Uterus (tissue), 4 donors: ENCODE data around the gene KRT85. TPM values are rescaled to one million over a fixed set of nuclear protein-coding genes. Genes with fewer than 3 reads are reported as not detected.

ENCODE experiments used
- DNase-seq, 2 donors: peaks; one replicate each; pipeline ENCODE4 v3.0.0-alpha.2; 2019 to 2020
- H3K27ac ChIP-seq, 2 donors: fragments of 200-600 bp; sonication (generic); 1 replicate in 1 of 2; 2 replicates in 1 of 2; pipeline ENCODE4 v1.5.1; 2016 to 2018
- H3K27me3 ChIP-seq, 2 donors: fragments of 200-600 bp; sonication (generic); one replicate each; pipeline ENCODE4 v1.5.1; 2018 to 2019; ENCODE audit warnings: control low read depth in 1 of 2
- H3K36me3 ChIP-seq, 2 donors: fragments of 200-600 bp; sonication (generic); one replicate each; pipeline ENCODE4 v1.5.1; 2019; ENCODE audit warnings: control low read depth in 1 of 2
- H3K4me1 ChIP-seq, 2 donors: fragments of 200-600 bp; sonication (generic); one replicate each; pipeline ENCODE4 v1.5.1; 2018 to 2019; ENCODE audit warnings: control low read depth in 1 of 2
- H3K4me3 ChIP-seq, 2 donors: fragments of 200-600 bp; sonication (generic); 1 replicate in 1 of 2; 2 replicates in 1 of 2; pipeline ENCODE4 v1.5.1; 2018 to 2019; ENCODE audit warnings: mild to moderate bottlenecking in 1 of 2
- H3K9me3 ChIP-seq, 2 donors: fragments of 200-600 bp; sonication (generic); one replicate each; pipeline ENCODE4 v1.5.1; 2019; ENCODE audit warnings: control low read depth in 1 of 2
- POLR2A ChIP-seq, 2 donors: fragments of 450-650 bp; IDR thresholded peaks; one replicate each; pipeline ENCODE4 v1.6.1; 2016; ENCODE audit warnings: antibody characterized with exemption in 2 of 2, mild to moderate bottlenecking in 1 of 2, moderate library complexity in 1 of 2
- intact Hi-C: fragments of 100-400 bp; cut with DNase I; formaldehyde crosslinking; loops from one replicate; pipeline ENCODE4 v1.15.1; 2023; ENCODE audit warnings: low total_unique reads
- total RNA-seq, 4 donors: library from RNA; depleted of rRNA in 3 of 4; stranded (reverse); fragments of >200 nt in 3 of 4; gene quantifications; one replicate each; pipeline versions ENCODE4 v1.1.0 to v1.2.4, GENCODE V29; 2014 to 2023
- TF ChIP-seq, protein P1 (sequence below), 4 experiments: fragments of 200-600 bp in 2 of 4; fragments of 450-650 bp in 2 of 4; sonication (generic) in 2 of 4; IDR thresholded peaks; one replicate each; pipeline ENCODE4 v1.5.1; 2016 to 2019; ENCODE audit warnings: antibody characterized with exemption in 4 of 4, mild to moderate bottlenecking in 2 of 4, moderate library complexity in 1 of 4
- donor health status: DM: yes; HTN: yes; CAD: no.

Gene KRT85
- total RNA-seq, 4 donors from 2014 or later, result 0.76 TPM; not detected in 3

DNA sequence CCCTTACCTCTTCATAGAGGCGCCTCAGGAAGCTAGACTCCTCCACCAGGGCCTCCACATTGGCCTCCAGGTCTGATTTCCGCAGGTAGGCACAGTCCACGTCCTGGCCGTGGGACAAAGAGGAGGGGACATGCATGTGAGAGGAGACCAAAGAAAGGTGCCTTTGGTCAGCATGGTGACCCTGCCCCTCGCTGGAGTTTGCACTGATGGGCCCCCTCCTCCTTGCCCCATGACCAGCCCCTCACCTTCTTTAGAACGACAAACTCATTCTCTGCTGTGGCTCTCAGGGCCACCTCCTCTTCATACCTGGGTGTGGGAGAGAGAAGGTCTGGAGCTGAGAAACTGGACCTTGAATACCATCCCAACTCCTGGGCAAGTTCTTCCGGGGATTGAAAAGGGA, 3.2 kb downstream of the KRT85 start:
- intact Hi-C loops, result no loop called here
- Histone ChIP-seq H3K27ac (no peak overlapping the region), H3K27me3 (no peaks in the 10 kb centered on the region), H3K36me3 (no peaks in the 10 kb centered on the region), H3K9me3 (no peaks in the 10 kb centered on the region), H3K4me1 (no peaks in the 10 kb centered on the region), H3K4me3 (no peak overlapping the region)
- no peak for DNase-seq
- TF ChIP-seq, protein P1, sequence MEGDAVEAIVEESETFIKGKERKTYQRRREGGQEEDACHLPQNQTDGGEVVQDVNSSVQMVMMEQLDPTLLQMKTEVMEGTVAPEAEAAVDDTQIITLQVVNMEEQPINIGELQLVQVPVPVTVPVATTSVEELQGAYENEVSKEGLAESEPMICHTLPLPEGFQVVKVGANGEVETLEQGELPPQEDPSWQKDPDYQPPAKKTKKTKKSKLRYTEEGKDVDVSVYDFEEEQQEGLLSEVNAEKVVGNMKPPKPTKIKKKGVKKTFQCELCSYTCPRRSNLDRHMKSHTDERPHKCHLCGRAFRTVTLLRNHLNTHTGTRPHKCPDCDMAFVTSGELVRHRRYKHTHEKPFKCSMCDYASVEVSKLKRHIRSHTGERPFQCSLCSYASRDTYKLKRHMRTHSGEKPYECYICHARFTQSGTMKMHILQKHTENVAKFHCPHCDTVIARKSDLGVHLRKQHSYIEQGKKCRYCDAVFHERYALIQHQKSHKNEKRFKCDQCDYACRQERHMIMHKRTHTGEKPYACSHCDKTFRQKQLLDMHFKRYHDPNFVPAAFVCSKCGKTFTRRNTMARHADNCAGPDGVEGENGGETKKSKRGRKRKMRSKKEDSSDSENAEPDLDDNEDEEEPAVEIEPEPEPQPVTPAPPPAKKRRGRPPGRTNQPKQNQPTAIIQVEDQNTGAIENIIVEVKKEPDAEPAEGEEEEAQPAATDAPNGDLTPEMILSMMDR (IDR thresholded peaks at IDR 0.05), result no peak
- no peak for TF ChIP-seq POLR2A (IDR thresholded peaks at IDR 0.05)

DNA sequence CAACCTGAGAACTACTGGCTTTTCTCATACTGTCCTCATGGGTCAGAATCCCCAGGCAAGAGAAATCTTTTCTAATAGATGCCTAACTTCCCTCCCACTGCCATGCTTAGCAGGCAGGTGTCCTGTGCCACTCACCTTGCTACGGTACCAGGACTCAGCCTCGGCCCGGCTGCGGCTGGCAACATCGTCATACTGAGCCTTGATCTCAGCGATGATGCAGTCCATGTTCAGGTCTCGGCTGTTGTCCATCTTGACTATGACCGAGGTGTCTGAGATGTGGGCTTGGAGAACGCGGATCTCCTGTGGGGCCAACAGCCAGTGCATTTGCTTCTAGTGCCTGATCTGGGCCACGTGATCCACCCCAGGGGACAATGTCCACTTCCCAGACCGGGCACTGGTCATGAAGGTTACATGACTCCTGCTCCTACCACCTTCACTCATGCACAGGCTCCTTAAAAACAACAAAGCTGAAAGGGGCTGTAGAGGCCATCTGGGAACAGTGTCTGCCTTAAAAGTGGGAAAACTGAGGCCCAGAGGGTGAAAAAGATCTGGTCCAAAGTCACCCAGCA, 4.1 kb downstream of the KRT85 start:
- Histone ChIP-seq H3K4me3 (no peak overlapping the region), H3K36me3 (no peaks in the 10 kb centered on the region), H3K9me3 (no peaks in the 10 kb centered on the region), H3K4me1 (no peaks in the 10 kb centered on the region), H3K27ac (no peak overlapping the region), H3K27me3 (no peaks in the 10 kb centered on the region)
- no peak for TF ChIP-seq POLR2A (IDR thresholded peaks at IDR 0.05)
- TF ChIP-seq, protein P1 (IDR thresholded peaks at IDR 0.05), result no peak
- DNase-seq, result no peak
- intact Hi-C loops, result no loop called here

DNA sequence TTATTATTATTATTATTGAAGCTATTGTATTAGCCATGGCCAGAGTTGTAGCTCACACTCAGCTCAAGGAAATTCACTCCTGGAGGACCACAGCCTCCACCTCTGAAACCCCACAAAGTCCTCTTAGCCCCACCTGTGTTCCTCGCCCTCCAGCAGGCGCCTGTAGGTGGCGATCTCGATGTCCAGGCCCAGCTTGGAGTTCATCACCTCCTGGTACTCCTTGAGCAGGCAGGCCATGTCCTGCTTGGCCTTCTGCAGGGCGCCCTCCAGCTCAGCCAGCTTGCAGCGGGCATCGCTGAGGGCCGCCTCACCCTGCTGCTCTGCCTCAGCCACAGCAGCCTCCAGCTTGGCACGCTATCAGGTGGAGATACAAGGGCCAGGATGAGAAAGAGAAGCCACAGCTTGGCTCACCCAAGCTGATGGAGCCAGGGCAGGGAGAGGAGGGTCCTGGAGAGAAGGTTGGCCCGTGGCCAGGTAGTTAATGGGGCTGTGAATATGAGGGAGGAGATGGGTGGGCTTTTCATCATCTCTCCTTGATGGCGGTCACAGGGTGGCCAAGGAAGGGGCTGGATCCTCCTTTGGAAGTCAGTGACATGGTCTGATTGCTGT, 5.1 kb downstream of the KRT85 start:
- H3K36me3 ChIP-seq, result no peaks in the 10 kb centered on the region
- no peak for DNase-seq
- intact Hi-C loops, result no loop called here
- H3K9me3 ChIP-seq, result no peaks in the 10 kb centered on the region
- H3K4me3 ChIP-seq, result no peak overlapping the region
- H3K27ac ChIP-seq, result no peak overlapping the region
- no peak for TF ChIP-seq POLR2A (IDR thresholded peaks at IDR 0.05)
- TF ChIP-seq, protein P1 (IDR thresholded peaks at IDR 0.05), result no peak
- H3K27me3 ChIP-seq, result no peaks in the 10 kb centered on the region
- no peaks in the 10 kb centered on the region for H3K4me1 ChIP-seq

DNA sequence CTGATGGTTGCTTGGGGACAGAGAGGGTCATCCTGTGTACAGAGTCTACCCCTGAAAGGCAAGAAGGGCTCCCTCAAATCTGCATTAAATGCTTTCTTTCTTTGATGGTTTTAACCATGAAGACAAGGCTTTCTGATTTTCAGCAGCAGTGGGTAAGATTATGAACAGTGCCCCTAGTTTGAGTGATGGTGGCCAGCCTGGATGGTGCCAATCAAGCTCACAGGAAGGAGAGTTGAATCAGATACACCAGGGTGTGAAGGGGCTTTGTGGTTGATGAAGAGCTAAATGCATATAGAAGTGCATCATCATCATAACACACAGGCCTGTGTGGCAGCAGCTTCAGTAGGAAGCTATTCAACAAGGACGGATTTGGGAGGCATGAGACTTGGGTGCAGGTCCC, 5.7 kb downstream of the KRT85 start:
- intact Hi-C loops, result no loop called here

DNA sequence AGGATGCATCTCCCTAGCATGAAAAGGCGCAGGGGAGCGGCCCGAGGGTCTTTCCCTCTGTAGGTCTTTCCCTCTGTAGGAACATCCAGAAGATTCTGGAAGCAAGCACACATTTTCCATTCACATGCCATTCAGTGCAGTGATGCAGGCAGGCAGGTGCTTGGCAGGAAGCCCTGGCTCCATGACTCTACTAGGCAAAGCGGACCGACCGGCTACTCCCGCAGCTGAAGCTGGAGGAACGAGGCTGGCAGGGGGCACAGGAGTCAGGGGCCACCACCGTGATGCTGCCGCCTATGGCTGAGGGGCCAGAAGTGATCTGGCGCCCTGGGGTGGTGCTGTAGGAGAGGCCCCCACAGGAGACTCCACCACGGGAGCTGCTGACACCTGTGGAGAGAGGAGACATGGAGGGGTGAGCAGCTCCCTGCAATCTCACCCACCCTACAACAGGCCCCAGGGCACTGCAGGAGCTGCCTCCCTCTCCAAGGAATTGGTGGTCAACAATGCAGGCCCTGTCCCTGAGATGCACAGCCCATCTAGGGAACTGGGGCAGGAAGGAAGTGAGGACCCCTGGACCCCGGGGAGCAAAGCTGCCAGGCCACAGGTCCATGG, 6.5 kb downstream of the KRT85 start:
- intact Hi-C loops, result no loop called here

More for the DNA sequence above, 5.7 kb downstream of the KRT85 start:
- H3K9me3 ChIP-seq, result no peaks in the 10 kb centered on the region
- H3K4me1 ChIP-seq, result no peaks in the 10 kb centered on the region
- no peak for TF ChIP-seq POLR2A (IDR thresholded peaks at IDR 0.05)
- H3K27me3 ChIP-seq, result no peaks in the 10 kb centered on the region
- no peak for DNase-seq
- H3K36me3 ChIP-seq, result no peaks in the 10 kb centered on the region
- H3K27ac ChIP-seq, result no peak overlapping the region
- H3K4me3 ChIP-seq, result no peak overlapping the region

More for the DNA sequence above, 6.5 kb downstream of the KRT85 start:
- H3K9me3 ChIP-seq, result no peaks in the 10 kb centered on the region
- H3K4me1 ChIP-seq, result no peaks in the 10 kb centered on the region
- no peak for DNase-seq
- no peak overlapping the region for H3K4me3 ChIP-seq
- H3K27me3 ChIP-seq, result no peaks in the 10 kb centered on the region
- TF ChIP-seq, protein P1 (IDR thresholded peaks at IDR 0.05), result no peak
- TF ChIP-seq POLR2A (IDR thresholded peaks at IDR 0.05), result no peak
- H3K36me3 ChIP-seq, result no peaks in the 10 kb centered on the region
- H3K27ac ChIP-seq, result no peak overlapping the region
